Activated CD4-positive, alpha-beta T cell treated with anti-CD3 and anti-CD28 coated beads, Interleukin-10, Interleukin-2, amounts not matched to agents 100 ng/mL and 50 ng/mL, durations not matched to agents 16 hours and 8 hours (primary cell): ENCODE measurements around the gene ADAMTS2.

Experiments used
- DNase-seq: peaks from one replicate; pipeline ENCODE4 v3.0.0-alpha.2; 2020

The ADAMTS2 gene

DNA sequence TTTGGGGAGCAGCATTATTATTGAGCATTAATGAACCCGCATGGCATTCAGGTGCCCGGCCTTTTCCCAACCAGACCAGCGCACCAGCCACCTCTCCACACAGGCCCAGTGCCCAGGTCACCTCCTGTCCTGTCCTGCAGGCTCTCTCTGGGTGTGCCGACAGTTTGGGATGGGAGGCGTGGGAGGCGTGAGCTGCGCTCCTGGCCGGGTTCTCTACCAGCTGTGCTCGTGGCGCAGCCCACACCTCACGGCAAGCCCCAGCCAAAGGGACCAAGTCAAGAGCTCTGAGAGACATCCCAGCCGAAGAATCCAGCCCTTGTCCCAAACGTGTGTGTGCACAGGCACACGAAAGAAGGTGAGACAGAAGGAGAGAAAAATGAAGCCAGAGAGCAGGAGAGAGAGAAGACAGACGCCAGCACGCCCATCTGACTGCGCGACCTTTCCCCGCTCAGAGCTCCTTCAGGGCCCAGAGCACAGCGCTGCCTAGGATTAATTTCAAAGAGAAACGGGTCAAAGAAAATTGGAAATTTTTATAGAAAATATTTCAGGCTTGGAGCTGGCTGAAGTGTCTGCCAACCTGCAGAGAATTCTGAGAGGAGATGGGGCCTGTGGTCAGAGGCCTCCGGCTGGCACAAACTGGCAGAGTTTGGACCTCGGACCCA lies 81.7 kb downstream of the ADAMTS2 start:
- no peak for DNase-seq

DNA sequence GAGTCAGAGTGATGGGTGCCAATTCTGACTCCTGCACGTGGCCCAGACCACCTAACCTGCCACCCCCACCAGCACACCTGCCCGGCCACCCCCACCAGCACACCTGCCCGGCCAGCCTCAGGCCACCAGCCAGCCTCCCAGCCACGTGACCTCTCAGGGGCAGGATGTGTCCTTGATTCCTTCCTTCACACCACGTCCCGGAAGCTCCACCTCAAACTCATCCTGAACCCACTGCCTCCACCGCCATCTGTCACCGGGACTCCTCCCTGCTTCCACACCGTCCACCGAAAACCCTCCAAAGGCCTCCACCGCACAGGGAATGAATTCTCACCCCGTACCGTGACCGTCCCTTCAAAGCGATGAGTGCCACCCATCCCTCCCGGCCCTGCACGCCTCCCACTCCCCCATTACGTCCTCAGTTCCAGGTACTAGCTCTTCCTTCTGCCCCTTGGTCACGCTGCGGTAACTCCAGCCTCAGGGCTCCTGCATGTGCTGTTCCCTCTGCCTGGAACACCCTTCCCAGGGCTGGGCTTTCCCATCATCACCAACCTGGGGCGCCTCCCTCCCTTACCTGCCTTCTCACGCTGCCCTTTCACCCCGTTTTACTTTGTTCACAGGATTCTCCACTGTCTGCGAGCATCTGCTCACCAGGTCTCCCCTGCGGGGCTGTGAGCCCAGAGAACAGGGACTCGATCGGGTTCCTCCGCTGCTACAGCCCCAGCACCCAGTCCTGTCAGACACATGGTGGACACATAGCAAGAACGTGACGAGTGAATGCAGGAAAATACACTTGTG lies 82.9 kb downstream of the ADAMTS2 start:
- no peak for DNase-seq

DNA sequence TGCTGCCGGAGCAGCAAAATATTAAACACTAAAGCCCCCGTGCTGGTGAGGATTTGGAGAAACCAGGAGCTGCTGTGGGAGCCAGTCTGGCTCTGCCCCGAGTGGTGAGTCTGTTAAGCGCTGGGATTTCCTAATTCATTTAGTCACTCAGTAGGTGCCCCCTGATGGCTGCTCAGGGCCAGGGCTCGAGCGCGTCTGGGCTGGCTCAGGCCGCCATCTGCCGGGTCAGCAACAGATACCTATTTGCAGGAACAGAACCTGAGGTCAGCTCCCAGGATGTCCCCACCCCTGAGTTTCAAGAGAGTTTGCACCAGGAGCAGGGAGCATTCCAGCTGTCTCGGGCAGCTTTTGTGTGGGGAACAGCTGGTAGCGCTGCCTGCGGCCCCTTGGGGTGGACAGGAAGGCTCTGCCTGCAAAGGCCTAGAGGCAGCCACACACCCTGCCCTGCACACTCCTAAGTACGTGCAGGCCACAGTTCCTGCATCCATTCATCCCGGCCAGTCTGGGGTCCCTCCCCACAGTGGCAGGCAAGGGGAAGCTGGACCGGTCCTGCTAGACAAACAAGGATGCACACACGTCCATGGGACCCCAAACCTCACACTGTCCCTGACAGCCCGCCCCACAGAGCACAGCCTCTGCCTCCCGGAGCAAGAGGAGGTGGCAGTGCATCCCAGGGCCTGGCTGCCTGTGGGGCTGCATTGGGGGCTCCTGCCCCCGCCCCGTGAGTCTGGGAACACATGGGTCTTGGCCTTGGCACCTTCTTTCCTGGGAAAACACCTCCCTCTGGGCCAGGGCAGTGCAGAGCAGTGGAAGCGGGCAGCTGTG lies 83.7 kb downstream of the ADAMTS2 start:
- DNase-seq: peak; percentile 5

DNA sequence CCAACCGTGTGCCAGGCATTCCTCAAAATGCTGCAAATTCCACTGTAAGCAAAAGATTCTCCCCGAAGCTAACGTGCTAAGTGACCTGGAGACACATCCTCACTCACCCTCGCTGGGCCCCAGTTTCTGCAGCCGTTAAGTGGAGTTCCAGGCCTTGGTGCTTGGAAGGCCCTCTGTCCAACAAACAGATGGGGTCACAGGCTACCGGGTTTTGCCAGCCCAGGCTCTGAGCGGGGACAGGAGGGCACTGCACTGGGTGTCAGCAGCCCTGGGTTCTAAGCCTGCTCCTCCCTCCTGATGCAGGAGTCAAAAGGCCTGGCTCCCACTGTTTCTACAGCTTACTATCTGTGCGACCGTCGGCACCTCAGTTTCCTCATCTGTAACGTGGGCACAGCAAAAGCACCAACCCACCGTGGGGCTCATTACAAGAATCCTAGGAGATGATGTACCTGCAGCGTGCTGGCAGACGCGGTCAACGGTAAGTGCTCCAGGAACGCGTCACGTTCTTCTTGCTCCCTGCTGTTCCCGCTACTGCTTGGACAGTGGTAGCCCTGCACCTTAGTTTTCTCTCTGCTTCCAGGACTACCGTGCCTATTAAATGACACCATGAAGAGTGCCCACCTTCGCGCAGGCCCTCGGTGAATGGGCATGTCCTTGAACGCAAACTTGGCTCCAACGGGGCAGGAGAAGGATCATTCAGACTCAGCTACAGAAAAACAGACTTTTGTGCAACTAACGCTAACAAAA lies 84.8 kb downstream of the ADAMTS2 start:
- no peak for DNase-seq

DNA sequence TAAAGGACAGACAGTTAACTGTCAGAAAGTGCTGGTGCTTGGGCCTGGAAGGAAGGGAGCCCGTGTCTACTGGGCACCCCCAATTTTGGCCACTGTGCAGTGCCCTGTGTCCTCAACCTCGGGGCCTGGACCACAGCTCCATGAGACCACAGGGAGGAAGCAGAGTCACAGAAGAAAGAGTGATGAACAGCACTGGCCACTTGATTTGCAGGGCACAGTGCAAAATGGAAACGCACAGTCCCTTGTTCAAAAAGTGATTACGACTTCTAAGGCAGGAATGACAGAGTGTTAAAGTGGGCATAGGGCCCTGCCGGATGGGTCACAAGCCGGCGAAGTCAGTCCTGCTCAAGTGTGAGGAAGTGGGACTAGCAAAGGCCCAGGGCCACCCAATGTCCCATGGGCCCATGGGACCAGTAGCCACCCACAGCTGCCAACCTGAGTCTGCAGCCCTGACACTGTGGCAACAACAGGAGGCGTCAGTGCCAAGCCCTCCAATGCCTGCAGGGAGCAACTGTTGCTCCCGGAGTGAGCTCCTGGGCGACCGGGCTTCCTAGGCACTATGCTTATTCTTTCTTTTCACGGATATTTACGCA lies 85.4 kb downstream of the ADAMTS2 start:
- DNase-seq: no peak

DNA sequence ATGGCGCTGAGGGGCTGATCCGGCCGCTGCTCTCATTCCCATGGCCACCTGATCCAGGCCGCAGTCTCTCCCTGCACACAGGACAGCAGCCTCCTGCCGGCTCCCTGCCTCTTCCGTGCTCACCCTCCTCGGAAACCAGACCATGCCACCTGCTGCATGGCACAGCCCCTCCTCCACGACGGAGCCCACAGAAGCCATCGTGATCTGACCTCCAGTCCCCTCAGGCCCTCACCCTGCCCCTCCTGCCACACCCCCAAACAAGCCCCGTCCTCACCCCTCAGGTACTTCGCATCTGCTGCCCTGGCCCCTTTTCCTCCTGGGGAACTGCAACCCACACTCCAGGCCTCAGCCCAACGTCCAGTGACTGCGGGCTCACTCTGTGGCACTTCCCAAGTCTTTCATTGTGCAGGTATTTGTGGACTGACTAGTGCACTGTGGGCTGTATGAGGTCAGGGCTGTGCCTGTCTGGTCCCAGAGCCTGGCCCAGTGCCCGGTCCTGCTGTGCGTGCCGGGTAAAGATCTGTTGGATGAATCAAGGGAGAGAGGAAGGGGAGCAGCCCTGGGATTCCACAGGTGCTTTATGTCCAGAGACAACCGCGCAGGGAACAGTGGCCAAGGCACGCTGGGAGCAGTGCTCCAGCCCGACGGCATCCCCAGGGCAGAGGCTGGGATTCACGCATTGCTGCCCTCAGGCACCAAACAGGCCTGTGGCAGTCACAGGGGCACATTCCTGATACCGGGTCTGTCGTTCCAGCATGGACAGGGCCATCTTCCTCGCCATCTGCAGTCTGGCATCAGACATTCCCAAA lies 86.1 kb downstream of the ADAMTS2 start:
- no peak for DNase-seq

DNA sequence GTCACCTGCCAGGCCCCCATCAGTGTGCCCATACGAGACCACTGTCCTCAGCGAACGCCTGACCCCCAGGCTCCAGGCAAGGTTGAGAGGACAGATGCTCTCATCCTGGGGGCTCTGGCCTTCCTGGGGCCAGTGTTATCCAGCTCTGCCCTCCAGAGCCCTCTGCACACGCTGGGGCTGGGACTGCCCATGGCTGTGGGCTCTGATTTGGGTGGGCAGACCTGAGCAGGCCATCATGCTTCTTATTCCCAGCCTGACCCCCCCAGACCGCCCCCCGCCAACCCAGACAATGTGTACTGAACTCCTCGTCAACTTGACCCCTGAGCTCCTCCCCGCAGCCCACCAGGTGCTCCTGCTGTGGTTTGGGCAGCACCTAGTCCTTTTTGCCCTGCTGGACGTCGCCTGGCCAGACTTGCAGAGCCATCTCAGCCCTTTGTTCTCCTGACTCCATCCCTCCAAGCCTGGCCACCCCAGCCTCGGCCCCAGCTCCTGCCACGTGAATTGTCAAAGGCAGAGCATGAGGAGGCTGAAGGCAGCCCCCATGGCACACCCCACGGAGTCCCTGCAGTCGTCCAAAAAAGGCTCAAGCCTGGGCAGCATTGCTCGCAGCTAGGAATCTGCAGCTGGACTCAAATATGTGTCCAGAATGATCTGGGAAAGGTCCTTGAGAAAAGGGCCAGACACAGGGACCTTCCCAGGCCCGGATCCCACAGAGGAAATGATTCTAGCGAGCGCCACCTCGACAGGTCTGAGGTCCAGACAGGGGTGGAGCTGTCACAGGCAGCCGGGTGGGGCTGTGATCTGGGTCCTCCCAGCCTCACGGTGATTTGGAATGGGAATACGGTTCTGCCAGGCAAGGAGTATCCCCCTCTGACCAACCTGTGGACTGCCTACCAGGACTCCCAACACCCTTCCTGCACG lies 87.0 kb downstream of the ADAMTS2 start:
- DNase-seq: no peak

DNA sequence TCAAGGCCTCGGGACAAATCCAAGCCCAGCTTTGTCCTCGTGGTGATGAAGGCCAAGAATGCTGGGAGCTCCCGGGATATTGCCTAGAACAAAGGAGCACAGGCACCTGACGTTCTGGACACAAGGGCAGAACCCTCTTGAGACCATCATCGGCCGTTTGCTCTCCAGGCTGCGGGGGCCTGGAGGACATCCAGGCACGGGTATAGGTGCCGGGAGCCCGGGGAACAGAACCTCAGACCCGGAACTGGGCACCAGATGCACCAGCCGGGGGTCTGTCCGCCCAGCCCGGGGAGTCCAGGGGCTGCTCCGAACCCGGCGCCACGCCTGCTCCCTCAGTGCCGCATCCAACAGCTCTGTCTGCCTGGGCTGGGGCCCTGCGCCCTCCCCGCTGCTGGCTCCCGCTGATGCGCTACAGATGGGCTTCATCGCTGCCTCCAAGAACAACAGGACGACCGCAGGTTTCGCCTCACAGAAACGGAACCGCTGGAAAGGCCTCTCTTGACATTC lies 88.0 kb downstream of the ADAMTS2 start:
- no peak for DNase-seq

DNA sequence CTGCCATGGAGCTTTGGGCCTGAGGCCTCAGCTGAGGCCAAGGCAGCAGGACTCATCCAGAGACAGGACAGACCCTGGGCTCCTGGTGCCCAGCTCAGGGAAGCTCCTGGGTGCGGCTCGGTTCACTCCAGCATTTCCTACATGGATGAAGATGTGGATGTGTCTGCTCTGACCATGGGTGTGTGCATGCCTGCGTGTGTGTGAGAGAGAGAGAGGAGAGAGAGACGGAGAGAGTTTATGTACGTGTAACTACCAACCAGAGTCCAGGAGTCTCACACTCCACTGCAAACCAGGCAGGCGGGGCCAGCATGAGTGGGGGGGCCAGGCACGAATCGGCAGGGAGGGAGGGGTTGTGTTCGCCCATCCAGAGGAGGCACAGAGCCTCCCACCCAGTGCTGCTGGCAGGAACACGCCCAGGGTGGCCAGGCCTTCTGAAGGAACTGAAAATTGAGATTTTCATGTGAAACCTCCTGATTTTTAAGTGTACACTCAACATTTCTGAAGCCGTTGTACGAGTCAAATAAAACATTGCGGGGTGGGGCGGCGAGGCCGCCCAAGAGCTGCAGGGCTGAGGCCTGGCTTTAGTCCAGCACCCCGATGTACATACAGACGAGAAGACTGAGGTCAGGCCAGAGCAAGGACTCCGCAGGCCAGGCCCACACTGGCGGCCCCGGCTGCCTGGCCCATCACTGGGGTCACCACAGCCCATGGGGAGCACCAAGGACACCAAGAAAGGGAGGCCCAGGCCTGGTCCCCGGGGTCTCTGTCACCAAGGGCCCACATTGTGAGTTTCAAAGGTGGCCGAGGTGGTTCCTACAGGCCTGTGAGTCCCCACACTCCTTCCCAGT lies 88.7 kb downstream of the ADAMTS2 start:
- no peak for DNase-seq

DNA sequence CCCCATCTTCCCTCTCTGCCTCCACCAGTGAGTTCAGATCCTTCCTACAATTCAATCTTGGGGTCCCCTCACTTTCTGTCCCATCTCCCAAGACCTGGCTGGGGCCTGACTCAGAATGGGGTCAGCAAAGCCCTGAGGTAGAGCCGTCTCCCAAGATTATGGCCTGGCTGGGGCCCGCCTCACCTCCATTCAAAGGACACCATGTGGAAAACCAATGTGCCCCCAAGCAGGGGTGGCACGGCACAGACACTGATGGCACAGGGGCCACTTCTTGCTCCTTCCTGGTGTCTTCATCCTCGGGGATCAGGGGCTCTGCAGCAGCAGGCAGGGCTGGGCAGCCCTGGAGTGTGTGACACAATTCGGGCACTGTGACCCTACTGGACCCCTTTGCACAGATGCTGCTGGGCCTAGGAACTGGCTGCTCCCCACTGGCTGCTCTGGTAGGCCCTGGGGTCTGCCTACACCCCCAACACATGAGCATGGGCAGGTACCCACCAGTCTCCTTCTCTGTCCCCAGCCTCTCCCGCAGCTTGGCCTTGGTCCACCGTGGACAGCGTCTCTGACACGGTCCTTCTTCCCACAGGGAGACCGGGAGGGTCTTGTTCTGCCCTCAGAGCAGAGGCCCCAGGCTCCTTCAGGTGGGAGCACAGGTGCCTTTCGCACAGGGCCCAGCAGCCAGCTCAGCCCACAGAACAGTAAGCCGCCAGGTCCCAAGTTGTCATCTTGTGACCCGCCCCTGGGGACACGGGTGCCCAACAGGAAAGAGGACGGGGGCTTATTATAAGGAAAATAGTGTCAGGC lies 89.5 kb downstream of the ADAMTS2 start:
- no peak for DNase-seq

DNA sequence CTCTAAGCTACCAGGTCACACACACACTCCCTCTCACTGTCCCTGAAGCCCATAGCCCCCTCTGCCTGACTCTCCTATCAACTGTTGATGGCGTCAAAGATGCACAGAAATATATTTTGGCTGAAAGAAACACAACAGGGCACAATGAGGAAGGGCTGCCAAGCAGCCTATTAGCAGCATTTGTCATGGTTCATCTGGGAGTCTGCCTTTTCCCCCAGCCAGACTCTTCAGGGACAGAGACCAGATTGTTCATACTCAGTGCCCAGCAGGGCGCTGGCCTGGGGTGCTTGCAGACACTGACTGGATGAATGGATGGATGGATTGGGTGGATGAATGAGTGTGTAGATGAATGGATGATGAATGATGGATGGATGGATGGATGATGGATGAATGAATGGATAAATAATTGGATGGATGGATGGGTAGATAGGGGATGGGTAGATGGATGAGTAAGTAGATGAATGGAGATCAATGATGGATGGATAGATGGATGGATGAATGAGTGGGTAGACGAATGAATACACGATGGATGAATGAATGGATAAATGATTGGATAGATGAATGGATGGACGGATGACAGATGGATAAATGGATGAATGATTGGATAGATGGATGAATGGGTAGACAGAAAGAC lies 90.5 kb downstream of the ADAMTS2 start:
- no peak for DNase-seq

DNA sequence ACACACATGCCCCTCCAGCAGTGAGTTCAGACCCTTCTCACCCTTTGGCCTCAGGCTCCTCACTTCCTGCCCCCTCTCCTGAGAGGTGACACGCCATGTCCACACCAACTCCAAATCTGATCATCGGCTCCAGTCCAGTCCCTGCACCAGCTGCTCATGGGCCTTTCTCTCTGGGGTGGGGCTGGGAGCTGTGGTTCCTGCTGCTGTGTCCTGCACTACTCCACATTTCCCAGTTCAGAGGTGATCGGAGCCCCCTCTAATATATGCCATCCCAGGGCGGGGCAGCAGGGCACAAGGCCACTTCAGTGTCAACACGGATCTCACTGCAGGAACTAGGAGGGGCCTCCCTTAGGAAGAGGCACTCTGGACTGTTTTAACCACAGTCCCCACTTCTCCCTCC lies 91.5 kb downstream of the ADAMTS2 start:
- no peak for DNase-seq

DNA sequence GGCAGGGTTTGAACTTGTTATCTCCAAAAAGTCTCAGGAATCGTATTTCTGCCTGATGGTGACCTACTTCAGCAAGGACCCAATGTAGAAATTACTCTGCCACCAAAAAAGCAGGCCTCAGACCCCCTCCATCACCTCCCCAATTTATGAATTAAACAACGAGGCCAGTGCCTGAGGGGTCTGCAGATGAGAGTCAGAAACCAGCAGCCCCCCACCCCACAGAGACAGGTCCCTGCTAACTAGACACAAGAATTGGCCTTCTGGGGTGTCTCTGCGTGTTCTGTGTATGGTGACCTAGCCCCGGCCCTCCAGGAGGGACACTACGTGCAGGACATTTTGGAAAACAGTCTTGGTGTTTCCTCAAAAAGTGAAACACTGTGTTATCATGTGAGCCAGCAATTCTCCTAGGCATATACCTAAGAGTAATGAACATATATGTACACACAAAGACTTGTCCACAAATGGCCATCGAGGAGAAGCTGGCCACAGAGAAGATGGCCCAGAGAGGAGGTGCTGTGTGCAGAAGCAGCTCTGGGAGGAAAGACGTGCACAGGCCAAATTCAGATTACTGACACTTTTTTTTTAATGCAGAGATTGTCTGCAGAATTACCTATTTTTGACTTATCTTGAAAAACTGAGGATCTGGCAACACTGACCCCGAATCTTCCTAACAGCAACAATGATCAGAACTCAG lies 93.8 kb downstream of the ADAMTS2 start:
- no peak for DNase-seq

DNA sequence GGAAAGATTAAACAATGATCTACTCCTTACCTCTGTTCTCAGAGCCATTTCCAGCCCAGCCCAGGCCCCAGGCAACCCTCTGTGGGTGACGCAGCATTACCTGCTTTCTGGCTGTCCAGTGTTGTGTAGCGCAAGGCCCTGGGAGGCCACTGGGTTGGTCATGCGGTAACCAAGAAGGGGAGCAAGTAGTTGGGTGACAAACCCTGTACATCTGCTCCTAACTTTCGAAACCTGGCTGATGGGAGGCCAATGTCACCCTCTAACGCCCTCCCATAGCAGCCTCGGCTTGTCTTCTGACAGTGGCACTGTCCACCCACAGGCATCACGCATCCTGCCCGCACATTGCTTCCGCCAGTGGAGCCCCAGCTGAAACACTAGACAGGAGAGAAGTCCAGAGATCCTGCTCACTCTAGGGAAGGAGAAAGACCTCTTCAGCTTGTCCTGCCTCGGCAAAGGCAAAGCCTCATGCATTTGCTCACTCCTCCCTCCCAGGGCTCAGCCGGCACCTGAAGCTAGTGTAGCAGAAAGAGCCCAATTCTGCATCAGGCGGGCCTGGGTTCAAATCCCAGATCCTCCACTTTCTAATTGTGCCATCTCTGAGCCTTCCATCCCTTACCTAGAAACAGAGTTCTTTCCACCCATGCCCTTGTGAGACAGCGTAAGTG lies 94.6 kb downstream of the ADAMTS2 start:
- DNase-seq: no peak

DNA sequence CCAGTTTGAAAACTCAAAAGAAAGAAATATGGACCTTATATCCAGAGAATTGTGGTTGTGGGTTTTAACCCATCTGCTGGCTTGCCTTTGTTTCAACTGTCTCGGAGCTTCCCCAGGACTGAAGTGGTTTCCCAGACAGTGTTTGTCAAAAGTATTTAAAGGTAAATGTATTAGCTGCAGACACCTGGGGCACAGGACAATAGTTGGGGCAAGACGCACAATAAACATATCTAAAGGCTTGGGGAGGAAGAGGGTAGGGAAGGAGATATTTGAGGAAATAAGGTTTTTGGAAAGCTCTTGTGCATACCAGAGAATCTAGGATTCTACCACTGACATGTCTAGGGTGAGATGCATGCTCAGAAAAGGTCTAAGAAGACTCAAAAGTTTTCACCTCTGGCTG lies 99.0 kb downstream of the ADAMTS2 start:
- no peak for DNase-seq

DNA sequence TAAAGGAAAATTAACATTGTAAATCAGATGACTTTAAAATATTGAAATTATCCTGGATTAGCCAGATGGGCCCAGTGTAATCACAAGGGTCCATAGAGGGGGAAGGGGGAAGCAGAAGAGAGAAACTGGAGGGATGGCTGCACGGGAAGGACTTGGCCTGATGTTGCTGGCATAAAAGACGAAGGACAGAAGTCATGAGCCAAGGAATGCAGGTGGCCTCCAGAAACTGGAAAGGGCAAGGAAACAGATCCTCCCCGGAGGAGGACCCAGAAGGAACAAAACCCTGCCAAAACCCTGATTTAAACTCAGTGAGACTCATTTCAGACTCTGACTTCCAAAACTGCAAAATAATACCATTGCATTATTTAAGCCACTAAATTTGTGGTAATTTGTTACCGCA lies 100.2 kb downstream of the ADAMTS2 start:
- no peak for DNase-seq

DNA sequence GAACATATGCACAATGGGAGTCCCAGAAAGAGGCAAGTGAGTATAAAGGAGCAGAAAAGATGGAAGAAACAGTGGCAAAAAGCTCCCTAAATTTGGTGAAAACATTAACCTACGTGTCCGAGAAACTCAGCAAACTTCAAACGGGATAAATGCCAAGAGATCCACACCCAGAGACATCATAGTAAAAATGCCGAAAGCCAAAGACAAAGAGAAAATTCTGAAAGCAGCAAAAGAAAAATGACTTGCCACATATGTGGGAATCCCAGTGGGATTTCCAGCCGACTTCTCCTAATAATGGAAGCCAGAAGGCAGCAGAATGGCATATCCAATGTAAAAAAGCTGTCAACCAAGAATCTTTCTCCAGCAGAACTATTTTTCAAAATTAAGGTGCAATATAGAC lies 101.2 kb downstream of the ADAMTS2 start:
- DNase-seq: no peak
